SU-DHL-6 (cell line): ENCODE results near the gene RPS27.

ENCODE experiments used
- H2AFZ ChIP-seq: fragments of 200-600 bp; sonication (generic); 2 replicates; pipeline ENCODE4 v1.6.1; 2014; ENCODE audit warnings: low read depth, mild to moderate bottlenecking, moderate library complexity, mixed read lengths, antibody characterized with exemption, low read length; ENCODE audit not compliant: severe bottlenecking
- H3F3A ChIP-seq: fragments of 200-600 bp; shearing (Covaris generic); 2 replicates; pipeline ENCODE4 v1.6.0; 2016; ENCODE audit warnings: antibody characterized with exemption, mild to moderate bottlenecking; ENCODE audit not compliant: insufficient read depth
- H3K27ac ChIP-seq: fragments of 200-600 bp; sonication (generic); 2 replicates; pipeline ENCODE4 v1.5.1; 2016; ENCODE audit warnings: low read depth, mild to moderate bottlenecking, low read length, moderate library complexity, mixed read lengths
- H3K27me3 ChIP-seq: fragments of 200-600 bp; sonication (generic), shearing (Covaris generic); 2 replicates; pipeline ENCODE4 v1.6.0; 2014; ENCODE audit warnings: mild to moderate bottlenecking, low read length
- H3K36me3 ChIP-seq: fragments of 200-600 bp; sonication (generic); 2 replicates; pipeline ENCODE4 v1.6.1; 2014; ENCODE audit warnings: mild to moderate bottlenecking, low read length, mixed read lengths
- H3K4me2 ChIP-seq: fragments of 300-600, 200-600 bp; shearing (Covaris generic), sonication (generic); 2 replicates; pipeline ENCODE4 v1.6.0; 2014; ENCODE audit warnings: low read length, low read depth, mild to moderate bottlenecking; ENCODE audit not compliant: poor library complexity, severe bottlenecking
- H3K4me3 ChIP-seq: fragments of 200-600 bp; sonication (generic); 2 replicates; pipeline ENCODE4 v1.5.1; 2014; ENCODE audit warnings: antibody characterized with exemption, low read length, mild to moderate bottlenecking, mixed read lengths; ENCODE audit not compliant: insufficient read depth, poor library complexity, severe bottlenecking
- H3K79me2 ChIP-seq: fragments of 200-600 bp; sonication (generic); 2 replicates; pipeline ENCODE4 v1.6.1; 2014; ENCODE audit warnings: mild to moderate bottlenecking, low read length, moderate library complexity; ENCODE audit not compliant: insufficient read depth
- H3K9ac ChIP-seq: fragments of 200-600 bp; sonication (generic); 2 replicates; pipeline ENCODE4 v1.7.0; 2014; ENCODE audit warnings: mild to moderate bottlenecking, low read length
- H3K9me2 ChIP-seq: fragments of 200-600 bp; sonication (generic); replicated peaks from 2 replicates; pipeline ENCODE4 v1.6.1; 2014; ENCODE audit warnings: low read length; ENCODE audit not compliant: insufficient read depth
- H3K9me3 ChIP-seq: fragments of 200-600 bp; sonication (generic); 2 replicates; pipeline ENCODE4 v1.6.1; 2014; ENCODE audit warnings: low read length, mixed read lengths; ENCODE audit not compliant: insufficient read depth
- H4K20me1 ChIP-seq: fragments of 200-600 bp; sonication (generic); 2 replicates; pipeline ENCODE4 v1.6.1; 2014; ENCODE audit warnings: low read depth, mild to moderate bottlenecking, antibody characterized with exemption, low read length, moderate library complexity, mixed read lengths
- EZH2phosphoT487 ChIP-seq: fragments of 200-600 bp; sonication (generic), shearing (Covaris generic); conservative IDR thresholded peaks from 2 replicates; pipeline ENCODE4 v1.6.1; 2018; ENCODE audit warnings: mild to moderate bottlenecking, antibody characterized with exemption, low read length, moderate library complexity, mixed read lengths
- TF ChIP-seq, protein P1 (sequence below): fragments of 200-600 bp; sonication (generic); IDR thresholded peaks from one replicate; pipeline ENCODE4 v1.5.1; 2017; ENCODE audit warnings: antibody characterized with exemption, mild to moderate bottlenecking, low read length, moderate library complexity; ENCODE audit not compliant: insufficient read depth, poor library complexity, severe bottlenecking

RPS27 gene

GRCh38 chr1:153984123-153984894, 6.3 kb upstream of the RPS27 start:
- H3K9me3 ChIP-seq = no peaks in the 10 kb centered on the region
- H2AFZ ChIP-seq = no peak overlapping the region
- H3F3A ChIP-seq = 0 out of 2 replicates have a peak, but pooled peaks cover 4% of the 10 kb centered on the region
- H3K27me3 ChIP-seq = no peaks in the 10 kb centered on the region
- no peak overlapping the region for H3K4me3 ChIP-seq
- H3K36me3 ChIP-seq = no peaks in the 10 kb centered on the region
- H3K27ac ChIP-seq = no peak overlapping the region
- H3K4me2 ChIP-seq = no peak overlapping the region
- H3K9ac ChIP-seq = no peak overlapping the region
- TF ChIP-seq, protein P1, sequence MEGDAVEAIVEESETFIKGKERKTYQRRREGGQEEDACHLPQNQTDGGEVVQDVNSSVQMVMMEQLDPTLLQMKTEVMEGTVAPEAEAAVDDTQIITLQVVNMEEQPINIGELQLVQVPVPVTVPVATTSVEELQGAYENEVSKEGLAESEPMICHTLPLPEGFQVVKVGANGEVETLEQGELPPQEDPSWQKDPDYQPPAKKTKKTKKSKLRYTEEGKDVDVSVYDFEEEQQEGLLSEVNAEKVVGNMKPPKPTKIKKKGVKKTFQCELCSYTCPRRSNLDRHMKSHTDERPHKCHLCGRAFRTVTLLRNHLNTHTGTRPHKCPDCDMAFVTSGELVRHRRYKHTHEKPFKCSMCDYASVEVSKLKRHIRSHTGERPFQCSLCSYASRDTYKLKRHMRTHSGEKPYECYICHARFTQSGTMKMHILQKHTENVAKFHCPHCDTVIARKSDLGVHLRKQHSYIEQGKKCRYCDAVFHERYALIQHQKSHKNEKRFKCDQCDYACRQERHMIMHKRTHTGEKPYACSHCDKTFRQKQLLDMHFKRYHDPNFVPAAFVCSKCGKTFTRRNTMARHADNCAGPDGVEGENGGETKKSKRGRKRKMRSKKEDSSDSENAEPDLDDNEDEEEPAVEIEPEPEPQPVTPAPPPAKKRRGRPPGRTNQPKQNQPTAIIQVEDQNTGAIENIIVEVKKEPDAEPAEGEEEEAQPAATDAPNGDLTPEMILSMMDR = no peak
- no peak for TF ChIP-seq EZH2phosphoT487
- no peaks in the 10 kb centered on the region for H3K79me2 ChIP-seq
- no peaks in the 10 kb centered on the region for H4K20me1 ChIP-seq
- H3K9me2 ChIP-seq = no peaks in the 10 kb centered on the region

- H3K4me3 ChIP-seq = no peak overlapping the region
- H3K9ac ChIP-seq = no peak overlapping the region
- H2AFZ ChIP-seq = no peak overlapping the region
- 0 out of 2 replicates have a peak, but pooled peaks cover 4% of the 10 kb centered on the region for H3F3A ChIP-seq
- H3K4me2 ChIP-seq = no peak overlapping the region
- H3K36me3 ChIP-seq = no peaks in the 10 kb centered on the region
- H4K20me1 ChIP-seq = no peaks in the 10 kb centered on the region
- H3K27ac ChIP-seq = no peak overlapping the region
- no peaks in the 10 kb centered on the region for H3K79me2 ChIP-seq
- H3K9me3 ChIP-seq = no peaks in the 10 kb centered on the region
- no peaks in the 10 kb centered on the region for H3K9me2 ChIP-seq
- TF ChIP-seq, protein P1 = no peak
- no peak for TF ChIP-seq EZH2phosphoT487
- no peaks in the 10 kb centered on the region for H3K27me3 ChIP-seq
Observed at GRCh38 chr1:153985341-153985912, 5.1 kb upstream of the RPS27 start.

DNA sequence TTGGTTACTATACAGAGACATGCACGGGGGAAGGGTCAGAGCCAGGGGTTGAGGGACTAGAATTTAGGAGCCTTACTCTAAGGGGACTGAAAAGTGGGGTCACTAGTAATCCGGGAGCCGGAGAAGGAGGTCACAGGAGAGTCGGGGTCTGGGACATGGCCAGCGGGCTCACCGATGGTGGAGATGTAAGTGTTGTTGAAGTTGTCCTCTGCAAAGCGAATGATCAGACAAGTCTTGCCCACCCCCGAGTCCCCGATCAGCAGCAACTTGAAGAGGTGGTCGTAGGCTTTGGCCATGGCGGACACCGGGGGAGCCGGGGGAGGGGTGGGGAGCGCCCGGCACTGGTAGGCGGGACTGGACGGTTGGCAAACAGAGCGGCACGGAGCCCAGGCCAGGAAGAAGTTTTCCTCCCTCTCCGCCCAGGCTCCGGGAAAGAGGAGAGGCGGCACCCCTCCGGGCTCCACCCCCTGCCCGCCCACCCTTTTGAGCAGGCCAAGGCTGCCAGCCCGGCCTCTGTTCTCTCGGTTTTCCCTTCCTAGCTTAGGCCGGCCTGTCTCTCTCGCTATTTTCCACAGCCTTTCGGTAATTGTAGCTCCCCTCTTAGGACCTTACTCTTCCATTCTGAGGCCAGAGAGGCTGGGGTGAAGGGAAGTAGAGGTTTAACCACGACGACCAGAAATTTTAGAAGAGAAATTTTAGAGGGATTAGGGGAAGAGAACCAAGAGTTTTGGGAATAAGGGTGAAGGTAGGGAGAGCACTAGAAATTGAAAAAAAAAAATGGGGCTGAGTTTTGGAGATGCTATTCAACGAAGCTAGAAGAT, 4.4 kb upstream of the RPS27 start, which contains the start of gene RAB13:
RAB13 (minus strand) TSS at position 399 of the 821 bp plus-strand sequence; CDS start at position 296, 103 bp downstream.
- H3K4me3 ChIP-seq = no peak within 1 kb of the TSS
- H3K36me3 ChIP-seq = peaks cover under 1% of the 10 kb centered on the region; the same call in 1 of the 2 replicates
- no peaks in the 10 kb centered on the region for H3K9me3 ChIP-seq
- peak within 1 kb of the TSS; percentile 34 for H3K9ac ChIP-seq
- peak within 1 kb of the TSS; percentile 89 for H2AFZ ChIP-seq
- TF ChIP-seq, protein P1 = no peak
- no peak for TF ChIP-seq EZH2phosphoT487
- H4K20me1 ChIP-seq = no peaks in the 10 kb centered on the region
- H3K27ac ChIP-seq = peak within 1 kb of the TSS; percentile 63
- no peaks in the 10 kb centered on the region for H3K9me2 ChIP-seq
- H3K4me2 ChIP-seq = peak within 1 kb of the TSS; percentile 67
- peaks cover 6% of the 10 kb centered on the region for H3K79me2 ChIP-seq
- no peaks in the 10 kb centered on the region for H3K27me3 ChIP-seq
- H3F3A ChIP-seq = peaks cover 6% of the 10 kb centered on the region; the same call in 1 of the 2 replicates
